Activated CD8-positive, alpha-beta memory T cell treated with anti-CD3 and anti-CD28 coated beads for 24 hours (primary cell): ENCODE measurements around the gene DMD.
A peak's percentile ranks its signal among the peaks of the same experiment; 100 is the strongest.

Source experiments
- DNase-seq: peaks from one replicate; pipeline ENCODE4 v3.0.0-alpha.2; 2020

Gene DMD

GRCh38 chrX:31302573-31303075 lies 1908.7 kb downstream of the DMD start:
- no peak for DNase-seq

DNA sequence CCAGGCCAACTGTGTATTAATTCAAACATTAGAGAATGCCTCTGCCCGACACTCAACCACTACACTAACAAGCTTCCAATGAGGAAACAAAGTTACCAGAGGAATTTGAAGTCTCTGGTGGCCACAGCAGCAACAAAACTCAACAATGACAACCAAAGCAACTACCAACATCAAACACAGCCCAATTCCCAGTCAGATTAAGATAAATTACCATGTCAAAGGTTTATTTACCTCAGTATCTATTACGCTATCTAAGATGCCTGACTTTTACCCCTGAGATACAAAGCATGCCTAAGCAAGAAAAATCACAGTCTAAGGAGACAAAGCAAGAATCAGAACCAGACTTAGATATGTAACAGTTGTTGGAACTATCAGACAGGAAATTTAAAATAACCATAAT lies 1909.4 kb downstream of the DMD start:
- DNase-seq: no peak

DNA sequence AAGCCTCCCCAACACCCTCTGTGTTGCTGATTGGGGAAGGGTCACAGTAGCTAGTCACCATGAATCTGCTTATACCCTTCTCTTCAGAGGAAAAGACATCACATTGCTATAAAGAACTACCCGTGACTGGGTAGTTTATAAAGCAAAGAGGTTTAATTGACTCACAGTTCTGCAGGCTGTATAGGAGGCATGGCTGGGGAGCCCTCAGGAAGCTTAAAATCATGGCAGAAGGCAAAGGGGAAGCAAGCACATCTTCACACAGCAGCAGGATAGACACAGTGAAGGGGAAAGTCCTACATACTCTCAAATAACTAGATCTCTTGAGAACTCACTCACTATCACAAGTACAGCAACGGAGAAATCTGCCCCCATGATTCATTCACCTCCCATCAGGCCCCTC lies 1910.1 kb downstream of the DMD start:
- DNase-seq: no peak

- no peak for DNase-seq
Measured at GRCh38 chrX:31298916-31299315, 1912.4 kb downstream of the DMD start.

GRCh38 chrX:31297881-31298280 lies 1913.5 kb downstream of the DMD start:
- no peak for DNase-seq

DNA sequence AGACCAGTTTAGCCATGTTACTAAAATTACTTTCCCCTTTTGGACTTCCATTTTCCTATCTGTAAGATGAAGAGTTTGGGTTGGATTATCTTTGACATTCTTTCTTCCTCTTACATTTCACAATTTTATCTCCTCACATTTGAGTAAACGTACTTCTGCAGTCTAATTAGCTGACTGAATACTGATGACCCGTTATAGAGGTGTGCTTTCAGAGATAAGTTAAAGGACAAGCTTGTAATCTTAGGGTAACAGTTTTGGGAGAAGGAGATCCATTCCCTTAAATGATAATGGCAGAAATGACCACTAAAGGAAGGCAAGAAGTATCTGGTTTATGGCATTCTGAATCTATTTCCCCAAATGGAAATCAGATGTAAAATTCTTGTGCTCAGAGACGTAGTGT lies 1916.9 kb downstream of the DMD start:
- no peak for DNase-seq

- DNase-seq: no peak
Measured at GRCh38 chrX:31293409-31293808, 1917.9 kb downstream of the DMD start.

- no peak for DNase-seq
Measured at GRCh38 chrX:31291131-31291530, 1920.2 kb downstream of the DMD start.

- no peak for DNase-seq
Measured at GRCh38 chrX:31287861-31288260, 1923.5 kb downstream of the DMD start.

GRCh38 chrX:31280580-31280979 lies 1930.8 kb downstream of the DMD start:
- no peak for DNase-seq

GRCh38 chrX:31279359-31279758 lies 1932.0 kb downstream of the DMD start:
- no peak for DNase-seq

DNA sequence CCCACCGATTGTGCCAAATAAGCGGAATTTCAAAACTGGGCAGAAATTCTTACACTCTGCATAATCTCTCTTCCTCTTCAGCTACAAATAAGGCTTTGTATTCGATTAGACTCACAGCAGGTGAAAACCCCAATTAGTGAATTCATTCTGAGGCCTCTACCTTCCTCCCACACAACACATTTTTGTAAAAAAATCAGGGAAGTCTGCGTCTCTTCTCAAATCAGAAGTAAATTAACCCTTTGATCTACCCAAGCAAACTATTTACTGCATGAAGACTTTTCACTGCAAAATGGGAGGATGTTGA lies 1938.9 kb downstream of the DMD start:
- DNase-seq: no peak

DNA sequence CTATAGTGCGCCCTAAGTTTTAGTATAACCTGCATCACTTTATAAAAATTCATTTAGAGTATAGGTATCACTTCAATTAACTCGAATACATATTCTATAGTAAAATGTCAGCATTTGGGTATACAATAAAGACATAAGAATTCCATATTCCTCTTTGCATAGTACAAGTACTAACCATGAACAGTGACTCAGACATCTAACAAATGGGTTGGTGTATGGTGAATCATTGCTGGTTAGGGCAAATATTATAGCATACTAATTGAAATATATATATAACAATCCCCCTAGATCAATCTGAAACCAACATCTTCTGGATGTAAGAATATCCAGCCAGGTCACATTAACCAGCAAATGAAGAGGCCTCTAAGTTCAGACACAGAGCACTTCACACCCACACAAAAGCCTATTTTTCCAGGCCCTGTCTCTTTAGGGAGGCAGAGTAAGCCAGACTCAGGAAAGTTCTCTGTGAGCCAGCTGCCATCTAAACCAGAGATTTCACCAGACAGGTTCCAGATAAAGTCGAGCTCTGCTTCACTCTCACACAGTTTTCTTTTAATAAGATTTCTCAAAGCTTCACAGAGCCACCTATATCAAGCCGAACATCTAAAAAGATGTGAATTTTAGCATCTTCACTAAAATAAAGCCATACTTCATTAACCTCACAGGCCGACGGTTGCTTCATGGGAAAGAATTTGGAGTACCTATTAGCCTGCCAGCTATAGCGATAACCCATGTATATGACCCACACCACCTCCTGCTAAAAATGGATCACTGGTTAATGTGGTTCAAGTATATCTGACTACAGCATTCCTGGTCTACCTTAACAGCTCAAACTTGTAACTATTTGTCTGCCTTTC lies 1939.5 kb downstream of the DMD start:
- no peak for DNase-seq

DNA sequence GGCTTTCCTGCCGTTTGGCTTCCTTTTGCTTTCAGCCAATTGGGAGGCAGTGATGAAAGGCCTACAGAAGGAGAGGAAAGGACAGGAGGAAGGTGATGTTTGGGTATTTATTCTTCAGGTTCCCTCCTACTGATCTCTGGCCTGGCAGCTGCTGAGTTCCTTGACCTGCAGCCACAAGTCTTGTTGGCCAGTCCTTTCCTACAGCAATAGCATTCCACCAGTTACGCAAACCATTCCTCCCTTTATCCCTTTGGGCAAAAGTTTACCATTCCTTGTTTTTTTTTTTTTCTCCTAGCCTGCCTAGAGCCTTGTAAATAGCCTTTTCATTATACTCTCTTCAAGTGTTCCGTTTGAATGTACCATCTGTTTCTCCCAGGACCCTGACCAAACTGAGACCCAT lies 1941.4 kb downstream of the DMD start:
- no peak for DNase-seq

- no peak for DNase-seq
Measured at GRCh38 chrX:31268359-31268758, 1943.0 kb downstream of the DMD start.

GRCh38 chrX:31266203-31267076 lies 1944.9 kb downstream of the DMD start:
- peak; percentile 53 for DNase-seq

DNA sequence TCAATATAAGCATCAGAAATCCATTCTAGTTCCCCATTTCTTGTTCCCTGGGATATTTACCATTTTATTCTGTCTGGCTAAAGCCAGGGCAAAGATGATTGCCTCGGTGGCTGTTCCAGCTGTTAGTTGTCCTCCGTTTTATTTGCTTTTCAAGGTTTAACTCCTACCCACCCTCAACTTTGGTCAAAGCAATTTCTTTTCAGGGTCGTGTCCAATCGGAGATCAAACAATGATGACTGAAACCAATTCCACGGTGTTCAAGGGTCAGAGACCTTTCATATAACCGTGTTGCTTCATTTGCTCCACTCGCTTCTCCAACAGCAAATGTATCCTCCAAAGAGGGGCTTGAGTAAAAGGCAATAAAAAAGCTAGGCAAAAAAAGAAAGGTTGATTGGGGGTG lies 1946.0 kb downstream of the DMD start:
- no peak for DNase-seq

- DNase-seq: no peak
Measured at GRCh38 chrX:31260351-31260750, 1951.0 kb downstream of the DMD start.

- no peak for DNase-seq
Measured at GRCh38 chrX:31258166-31258565, 1953.2 kb downstream of the DMD start.

GRCh38 chrX:31255310-31256033 lies 1955.9 kb downstream of the DMD start:
- DNase-seq: no peak

DNA sequence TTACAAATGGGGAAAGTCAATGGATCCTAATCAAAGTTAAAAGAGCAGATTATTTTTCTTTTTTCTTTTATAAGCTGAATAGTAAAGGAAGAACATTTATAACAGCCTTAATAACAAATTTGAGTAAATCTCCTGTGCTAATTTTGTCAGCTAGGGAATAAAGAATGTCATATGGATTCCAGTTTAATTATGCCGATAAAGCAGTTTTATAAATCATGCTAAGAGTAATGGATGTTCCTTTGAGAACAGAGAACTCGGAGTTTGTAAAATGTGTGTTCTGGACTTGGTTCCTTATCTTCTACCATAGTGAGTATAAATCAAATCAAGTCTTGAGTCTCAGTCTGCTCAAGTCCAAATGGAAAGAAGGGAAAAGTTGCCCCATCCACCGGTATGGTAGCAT lies 1959.2 kb downstream of the DMD start:
- DNase-seq: no peak

- no peak for DNase-seq
Measured at GRCh38 chrX:31251336-31251735, 1960.0 kb downstream of the DMD start.

DNA sequence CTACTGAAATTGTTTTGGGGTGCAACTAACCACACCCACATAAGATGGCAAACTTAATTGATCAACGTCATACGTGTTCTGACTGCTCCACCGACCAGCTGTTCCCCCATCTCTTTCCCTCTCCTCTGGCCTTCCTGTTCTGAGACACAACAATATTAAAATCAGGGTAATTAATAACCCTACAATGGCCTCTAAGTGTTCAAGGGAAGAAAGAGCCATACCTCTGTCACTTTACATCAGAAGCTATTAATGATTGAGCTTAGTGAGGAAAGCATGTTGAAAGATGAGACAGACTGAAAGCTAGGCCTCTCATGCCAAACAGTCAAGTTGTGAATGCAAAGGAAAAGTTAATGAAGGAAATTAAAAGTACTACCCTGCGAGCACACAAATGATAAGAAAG lies 1965.6 kb downstream of the DMD start:
- DNase-seq: no peak
